22Rv1 (cell line): Measurements from ENCODE around the gene AHDC1.

Experiments used
- CTCF ChIP-seq: fragments of 450-650 bp; IDR thresholded peaks from 2 replicates; pipeline ENCODE4 v1.5.1; 2017; ENCODE audit warnings: mild to moderate bottlenecking
- ZFX ChIP-seq: fragments of 450-650 bp; IDR thresholded peaks from 2 replicates; pipeline ENCODE4 v1.6.1; 2017; ENCODE audit warnings: antibody characterized with exemption, borderline replicate concordance

GRCh38 chr1:27538793-27539192, 65.2 kb downstream of the AHDC1 start:
- TF ChIP-seq CTCF, result no peak
- TF ChIP-seq ZFX, result no peak
